Measurements from ENCODE around the gene PHB1.
A peak's percentile ranks its signal among the peaks of the same experiment; 100 is the strongest.
"Not testable (repeated sequence)": the region's sequence is repeated elsewhere in the genome, so short reads cannot be mapped to it uniquely, and the experiment has no call there.

Gene PHB1

DNA sequence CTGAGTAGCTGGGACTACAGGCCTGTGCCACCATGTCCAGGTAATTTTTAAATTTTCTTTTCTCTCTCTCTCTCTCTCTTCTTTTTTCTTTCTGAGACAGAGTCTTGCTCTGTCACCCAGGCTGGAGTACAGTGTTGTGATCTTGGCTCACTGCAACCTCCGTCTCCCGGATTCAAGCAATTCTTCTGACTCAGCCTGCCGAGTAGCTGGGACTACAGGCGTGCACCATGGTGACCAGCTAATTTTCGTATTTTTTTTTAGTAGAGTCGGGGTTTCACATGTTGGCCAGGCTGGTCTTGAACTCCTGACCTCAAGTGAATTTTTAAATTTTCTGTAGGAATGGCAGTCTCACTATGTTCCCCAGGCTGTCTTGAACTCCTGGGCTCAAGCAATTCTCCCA is 41.6 kb downstream of the PHB1 start:
- DNase-seq: no peak

DNA sequence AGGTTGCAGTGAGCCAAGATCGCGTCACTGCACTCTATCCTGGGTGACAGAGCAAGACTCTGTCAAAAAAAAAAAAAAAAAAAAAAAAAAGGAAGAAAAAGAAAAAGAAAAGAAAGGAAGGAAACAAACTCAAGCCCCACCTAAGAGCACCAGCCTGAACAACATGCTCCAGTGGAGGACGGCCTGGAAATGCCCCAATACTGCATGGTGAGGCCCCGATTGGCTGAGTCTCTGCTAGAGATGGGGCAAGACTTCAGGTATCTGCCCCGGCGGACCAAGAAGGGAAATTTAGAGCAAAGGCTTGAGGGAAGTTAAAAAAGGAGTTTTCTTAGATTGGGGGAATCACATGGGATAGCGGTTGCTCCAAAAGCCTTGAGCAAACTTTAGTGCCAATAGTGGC is 42.3 kb downstream of the PHB1 start:
- DNase-seq: no peak

DNA sequence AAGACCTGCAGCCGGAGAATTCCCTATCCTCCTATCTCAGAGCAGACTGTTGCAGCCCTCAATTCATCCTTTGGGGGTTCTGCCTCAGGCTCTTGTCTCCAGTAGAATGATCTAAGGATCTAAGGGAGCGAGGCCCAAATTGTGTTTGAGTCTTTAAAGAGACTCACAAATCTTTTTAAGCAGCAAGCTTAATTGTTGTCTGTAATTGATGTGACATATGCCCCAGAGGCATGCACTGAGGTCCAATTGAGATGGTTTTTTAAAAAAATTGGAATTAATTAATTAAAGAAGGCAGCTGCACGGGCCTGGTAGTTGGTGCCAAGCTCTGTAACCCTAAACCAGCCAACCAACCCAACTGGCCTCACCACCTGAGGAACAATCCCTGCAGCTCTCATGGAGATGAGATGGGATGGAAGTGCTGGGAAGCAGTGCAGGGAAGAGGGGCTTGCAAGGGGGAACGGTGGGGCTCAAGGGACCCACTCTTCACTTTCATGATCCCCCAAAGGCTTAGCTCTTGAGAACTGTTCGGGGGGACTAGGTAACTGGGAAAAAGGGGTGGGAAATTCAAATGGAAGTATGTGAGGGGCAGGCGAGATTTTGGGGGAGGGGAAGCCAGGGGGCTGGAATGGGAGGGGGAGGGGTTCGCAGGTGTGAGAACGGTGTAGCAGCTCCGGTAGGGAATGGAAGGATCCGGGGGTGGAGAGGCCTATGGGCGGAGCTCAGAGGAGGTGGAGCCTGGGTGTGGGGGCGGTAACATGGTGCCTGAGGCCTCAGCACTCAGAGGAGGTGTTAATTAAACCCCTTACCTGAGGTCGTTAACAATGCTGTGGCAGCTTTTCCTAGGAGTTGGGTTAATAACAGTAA is 43.5 kb downstream of the PHB1 start:
- no peak for DNase-seq

DNA sequence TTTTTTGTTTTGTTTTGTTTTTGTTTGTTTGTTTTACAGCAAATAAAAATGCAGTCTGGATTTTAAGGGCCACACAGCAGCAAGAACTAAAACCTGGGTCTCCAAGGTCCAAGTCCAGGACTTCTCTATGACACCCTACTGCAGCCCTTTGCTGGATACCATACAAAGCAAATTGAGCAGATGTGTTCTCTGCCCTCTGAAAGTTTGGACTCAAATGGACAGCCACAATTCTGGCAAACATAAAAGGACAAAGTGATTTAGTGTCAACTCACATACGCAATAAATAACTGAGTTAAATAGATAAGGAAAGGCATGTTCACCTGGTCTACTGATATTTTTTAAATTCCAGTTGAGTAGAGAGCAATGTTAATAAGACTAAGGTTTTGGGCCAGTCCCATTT is 44.9 kb downstream of the PHB1 start:
- no peak for DNase-seq

GRCh38 chr17:49369089-49369488 is 45.6 kb downstream of the PHB1 start:
- no peak for DNase-seq

- no peak for DNase-seq
Observed at GRCh38 chr17:49365667-49366066, 49.0 kb downstream of the PHB1 start.

DNA sequence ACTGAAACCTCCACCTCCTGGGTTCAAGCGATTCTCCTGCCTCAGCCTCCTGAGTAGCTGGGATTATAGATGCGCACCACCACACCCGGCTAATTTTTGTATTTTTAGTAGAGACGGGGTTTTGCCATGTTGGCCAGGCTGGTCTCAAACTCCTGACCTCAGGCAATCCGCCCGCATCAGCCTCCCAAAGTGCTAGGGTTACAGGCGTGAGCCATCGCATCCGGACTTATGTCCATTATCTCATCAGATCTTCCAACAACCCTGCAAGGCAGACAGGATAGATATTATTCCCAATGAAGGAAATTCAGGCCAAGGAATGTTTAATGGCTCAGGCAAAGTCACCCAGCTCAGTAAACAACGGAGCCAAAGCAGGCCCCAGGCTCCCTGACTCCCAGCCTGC is 49.6 kb downstream of the PHB1 start:
- not testable (repeated sequence) for DNase-seq

DNA sequence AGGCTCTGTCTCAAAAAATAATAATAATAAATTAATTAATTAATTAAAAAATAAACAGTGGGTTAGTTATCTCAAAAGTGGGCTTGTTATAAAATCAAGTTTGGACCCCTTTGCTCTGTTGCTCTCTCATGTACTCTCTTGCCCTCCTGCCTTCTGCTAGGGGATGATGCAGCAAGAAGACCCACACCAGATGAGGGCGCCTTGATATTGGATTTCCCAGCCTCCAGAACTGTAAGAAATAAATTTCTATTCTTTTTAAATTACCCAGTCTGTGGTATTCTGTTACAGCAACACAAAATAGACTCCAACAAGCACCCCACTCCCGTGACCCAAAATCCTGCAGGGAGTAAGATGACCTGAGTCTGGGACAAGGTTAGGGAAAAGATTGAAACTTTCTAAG is 50.6 kb downstream of the PHB1 start:
- DNase-seq: no peak

GRCh38 chr17:49363251-49363650 is 51.4 kb downstream of the PHB1 start:
- DNase-seq: no peak

GRCh38 chr17:49362723-49363117 is 52.0 kb downstream of the PHB1 start:
- DNase-seq: no peak

DNA sequence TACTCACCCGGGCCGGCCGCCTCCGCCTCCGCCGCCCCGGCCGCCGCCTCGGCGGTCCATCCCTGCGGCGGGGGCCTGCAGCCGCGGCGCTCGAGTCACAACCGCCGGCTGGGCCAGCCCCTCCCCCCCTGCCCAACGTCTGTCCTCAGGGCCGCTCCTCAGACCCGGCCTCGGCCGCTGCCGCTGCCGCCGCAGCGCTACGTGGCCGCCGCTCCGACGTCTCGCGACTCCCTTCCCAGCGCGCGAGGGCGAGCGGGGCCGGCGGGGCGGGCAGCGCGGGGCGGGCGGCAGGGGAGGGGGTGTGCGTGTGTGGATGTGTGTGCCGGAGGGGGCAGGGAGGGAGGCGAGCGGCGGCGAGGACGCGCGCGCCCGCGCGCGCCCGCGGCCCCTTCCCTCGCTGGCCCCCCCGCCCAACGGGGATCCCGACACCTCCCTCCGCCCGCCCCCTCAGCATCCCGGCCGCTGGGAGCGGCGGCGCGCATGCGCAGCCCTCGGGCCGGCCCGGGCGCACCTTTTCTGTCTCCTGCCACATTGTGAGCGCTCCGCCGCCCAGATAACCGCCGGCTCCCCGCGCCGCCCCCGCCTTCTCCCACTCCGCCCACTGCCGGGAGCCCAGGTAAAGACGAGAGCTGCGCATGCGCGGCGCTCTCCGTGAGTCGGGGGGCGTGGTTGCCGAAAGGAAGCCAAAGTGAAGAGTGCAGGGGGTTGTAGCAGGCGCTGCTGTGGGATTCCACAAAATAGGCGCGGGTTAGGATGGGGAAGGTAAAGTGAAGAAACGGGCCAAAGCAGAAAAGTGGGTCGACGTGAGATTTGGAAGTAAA is 52.6 kb downstream of the PHB1 start, which contains the start of gene ZNF652:
ZNF652 (minus strand) TSS at position 349 of the 821 bp plus-strand sequence. CDS start 44,525 bp downstream, outside the sequence.
- peak; percentile 93 for DNase-seq

DNA sequence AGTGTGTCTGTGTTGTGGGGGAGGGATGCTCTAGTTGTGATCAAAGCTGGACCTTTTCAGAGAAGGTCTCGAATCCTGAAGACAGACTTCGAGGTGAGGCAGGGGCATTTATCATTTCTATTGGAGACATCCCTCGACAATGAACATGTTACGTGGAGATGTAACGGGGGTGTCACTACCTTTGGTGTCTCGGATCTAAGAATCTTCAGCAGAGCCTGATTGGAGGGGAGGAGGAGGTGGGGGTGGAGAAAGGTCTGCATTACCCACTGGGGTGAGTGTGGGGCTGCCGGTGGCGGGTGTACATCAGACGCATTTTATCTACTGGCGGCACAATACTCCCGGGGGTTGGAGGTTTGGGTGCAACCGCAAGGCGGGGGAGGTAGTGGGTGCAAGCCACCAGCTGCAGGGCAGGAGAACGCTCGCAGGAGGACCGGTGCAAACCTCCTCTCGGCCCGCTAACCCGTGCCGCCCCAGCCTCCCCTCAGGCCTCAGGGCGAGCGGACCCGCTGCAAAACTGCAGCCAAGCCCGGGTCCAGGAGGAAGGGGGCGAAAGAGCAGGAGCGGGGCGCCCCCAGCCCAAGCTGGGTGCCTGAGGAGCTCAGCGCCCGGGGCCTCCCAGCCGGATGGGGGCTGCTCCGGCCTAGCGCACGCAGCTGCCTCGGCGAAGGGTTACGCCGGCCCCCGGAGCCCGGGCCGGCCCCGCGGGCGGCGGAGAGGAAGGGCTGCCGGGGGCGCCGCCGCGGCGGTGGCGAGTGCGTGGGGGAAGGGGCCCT is 53.4 kb downstream of the PHB1 start:
- DNase-seq: no peak

DNA sequence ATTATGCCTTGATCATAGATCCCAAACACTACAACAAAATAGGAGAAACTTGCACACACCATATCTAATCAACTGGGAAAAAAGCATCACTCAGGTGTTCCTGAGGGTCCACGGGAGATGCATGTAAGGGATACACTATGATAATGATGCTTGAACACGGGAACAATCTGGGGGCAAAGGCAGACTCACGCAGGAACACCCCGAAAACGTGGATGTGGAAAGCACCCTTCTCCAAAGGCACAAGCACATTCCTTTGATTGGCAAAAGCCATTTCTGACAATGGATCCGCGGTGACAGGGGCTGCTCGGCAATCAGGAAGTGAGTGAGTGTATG is 53.9 kb downstream of the PHB1 start:
- no peak for DNase-seq

DNA sequence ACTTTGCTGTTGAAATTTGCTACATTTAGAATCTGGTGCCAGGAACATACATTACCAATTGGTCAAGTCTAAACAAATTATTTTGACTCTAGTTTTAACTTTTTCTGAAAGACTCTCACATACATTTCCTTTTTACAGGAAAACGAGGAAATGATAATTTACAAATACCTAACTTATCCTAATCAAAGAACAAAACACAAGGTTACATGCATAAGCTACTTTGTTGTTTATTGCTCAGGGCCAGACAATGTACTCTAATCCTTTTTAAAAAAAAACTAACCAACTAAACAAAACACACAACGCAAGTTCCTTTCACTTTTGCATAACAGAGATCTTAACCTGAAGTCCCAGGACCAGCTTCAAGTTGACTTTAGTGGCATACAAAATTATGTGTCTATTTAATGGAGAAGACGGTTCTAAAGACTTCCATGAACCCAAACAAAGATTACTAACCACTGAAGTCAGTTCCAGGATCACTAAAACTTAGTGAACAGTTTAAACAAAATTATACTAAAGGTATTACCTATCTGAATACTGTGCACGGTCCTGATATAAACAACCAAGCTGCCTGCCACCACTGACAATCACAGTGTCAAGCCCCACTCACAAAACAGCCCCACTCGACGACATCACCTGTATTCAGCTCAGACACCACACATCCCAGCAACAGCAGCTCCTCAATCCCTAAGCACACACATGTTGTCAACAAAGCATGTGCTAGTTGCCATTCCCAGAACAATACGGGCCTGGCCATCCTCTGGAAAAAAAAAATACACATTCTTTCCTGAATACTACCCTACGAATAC is 54.5 kb downstream of the PHB1 start:
- no peak for DNase-seq

DNA sequence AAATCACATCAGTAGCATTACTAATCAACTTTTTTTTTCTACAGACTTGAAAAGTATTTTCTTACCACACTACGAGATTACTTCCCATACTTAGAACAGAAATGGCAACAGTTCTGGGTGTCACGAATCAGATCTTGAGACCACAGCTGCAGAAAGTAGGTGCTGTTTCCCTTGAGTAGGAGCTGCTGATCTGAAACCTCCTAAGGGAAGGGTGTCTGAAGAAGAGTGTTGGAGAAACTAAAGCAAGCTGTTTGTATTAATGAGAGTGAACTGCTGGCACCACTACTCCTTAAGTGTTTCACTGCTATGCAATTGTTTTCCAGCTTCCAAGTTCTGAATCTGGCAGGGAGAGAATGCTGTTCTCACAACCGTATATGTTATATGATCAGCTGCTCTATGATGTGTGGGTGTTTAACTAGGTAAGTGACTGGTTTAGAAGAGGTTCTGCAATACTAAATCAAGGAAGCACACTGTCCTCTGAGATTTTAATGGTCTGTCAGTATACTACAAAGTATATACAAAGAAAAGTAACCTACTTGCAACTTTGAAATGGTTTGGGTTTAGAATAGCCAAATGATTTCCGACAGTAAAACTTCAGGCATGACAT is 55.9 kb downstream of the PHB1 start:
- DNase-seq: no peak

GRCh38 chr17:49357516-49357915 is 57.2 kb downstream of the PHB1 start:
- DNase-seq: no peak

DNA sequence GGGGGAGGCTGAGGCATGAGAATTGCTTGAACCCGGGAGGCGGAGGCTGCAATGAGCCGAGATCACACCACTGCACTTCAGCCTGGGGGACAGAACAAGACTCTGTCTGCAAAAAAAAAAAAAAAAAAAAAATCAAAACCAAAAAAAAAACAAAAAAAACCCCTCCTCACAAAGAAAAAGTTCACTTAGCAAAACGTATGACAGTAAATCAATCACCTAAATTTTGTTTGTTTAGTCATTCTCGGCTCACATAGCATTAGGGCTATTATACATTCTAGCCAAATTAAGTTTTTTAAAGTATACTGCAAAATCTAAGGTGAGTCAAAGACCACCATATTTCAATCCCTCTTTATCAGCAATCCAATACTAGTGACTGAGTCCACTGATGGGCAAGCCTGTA is 58.4 kb downstream of the PHB1 start:
- no peak for DNase-seq
